Osteocyte (in vitro differentiated cells): ENCODE results near the gene TBC1D5. TPM values are rescaled to one million over a fixed set of nuclear protein-coding genes. Genes with fewer than 3 reads are reported as not detected.

Experiments used
- DNase-seq: peaks from one replicate; pipeline ENCODE4 v3.0.0; 2021; ENCODE audit warnings: mixed read lengths; ENCODE audit not compliant: unreplicated experiment; ENCODE audit errors: extremely low spot score
- H3K27ac Mint-ChIP-seq: one replicate; pipeline ENCODE4 v1.8.0; 2021; ENCODE audit warnings: mild to moderate bottlenecking, mixed read lengths; ENCODE audit not compliant: unreplicated experiment
- H3K27me3 Mint-ChIP-seq: one replicate; pipeline ENCODE4 v1.8.0; 2021; ENCODE audit warnings: mixed read lengths; ENCODE audit not compliant: unreplicated experiment
- H3K36me3 Mint-ChIP-seq: one replicate; pipeline ENCODE4 v1.8.0; 2021; ENCODE audit warnings: mixed read lengths; ENCODE audit not compliant: unreplicated experiment
- H3K4me1 Mint-ChIP-seq: one replicate; pipeline ENCODE4 v1.8.0; 2021; ENCODE audit warnings: mixed read lengths; ENCODE audit not compliant: unreplicated experiment
- H3K4me3 Mint-ChIP-seq: one replicate; pipeline ENCODE4 v1.8.0; 2021; ENCODE audit warnings: mild to moderate bottlenecking, moderate library complexity, mixed read lengths; ENCODE audit not compliant: unreplicated experiment
- H3K9me3 Mint-ChIP-seq: one replicate; pipeline ENCODE4 v1.8.0; 2021; ENCODE audit warnings: mixed read lengths; ENCODE audit not compliant: unreplicated experiment
- CTCF ChIP-seq: fragments of 200-600 bp; sonication (generic); IDR thresholded peaks from 2 replicates; pipeline ENCODE4 v1.5.0; 2021; ENCODE audit warnings: antibody characterized with exemption, mild to moderate bottlenecking, moderate library complexity
- total RNA-seq: library from RNA; stranded (reverse); gene quantifications from 2 replicates; pipeline ENCODE4 v1.2.1, GENCODE V29; 2021

TBC1D5 gene
- total RNA-seq, 1 donor from 2014 or later: 69.2 TPM

- DNase-seq: no peak
- no peak overlapping the region for H3K27ac Mint-ChIP-seq
- TF ChIP-seq CTCF: no peak
Measured at GRCh38 chr3:17580901-17581300, 161.5 kb downstream of the TBC1D5 start.

GRCh38 chr3:17579289-17580031 lies 163.0 kb downstream of the TBC1D5 start:
- no peak overlapping the region for H3K4me3 Mint-ChIP-seq
- no peak for DNase-seq
- H3K9me3 Mint-ChIP-seq: no peaks in the 10 kb centered on the region
- no peak overlapping the region for H3K27ac Mint-ChIP-seq
- no peaks in the 10 kb centered on the region for H3K27me3 Mint-ChIP-seq
- peaks cover 1% of the 10 kb centered on the region for H3K36me3 Mint-ChIP-seq
- H3K4me1 Mint-ChIP-seq: no peaks in the 10 kb centered on the region
- TF ChIP-seq CTCF: no peak

More at GRCh38 chr3:17580901-17581300, 161.5 kb downstream of the TBC1D5 start:
- Mint-ChIP-seq H3K36me3 (peaks cover 1% of the 10 kb centered on the region), H3K9me3 (no peaks in the 10 kb centered on the region), H3K4me3 (no peak overlapping the region), H3K27me3 (no peaks in the 10 kb centered on the region), H3K4me1 (peaks cover 7% of the 10 kb centered on the region)

- no peaks in the 10 kb centered on the region for H3K4me1 Mint-ChIP-seq
- TF ChIP-seq CTCF: no peak
- no peaks in the 10 kb centered on the region for H3K36me3 Mint-ChIP-seq
- H3K9me3 Mint-ChIP-seq: no peaks in the 10 kb centered on the region
- no peak overlapping the region for H3K4me3 Mint-ChIP-seq
- no peak overlapping the region for H3K27ac Mint-ChIP-seq
- DNase-seq: no peak
- H3K27me3 Mint-ChIP-seq: no peaks in the 10 kb centered on the region
Measured at GRCh38 chr3:17577796-17578520, 164.5 kb downstream of the TBC1D5 start.

GRCh38 chr3:17573396-17573795 lies 169.0 kb downstream of the TBC1D5 start:
- Mint-ChIP-seq H3K36me3 (no peaks in the 10 kb centered on the region), H3K27ac (no peak overlapping the region), H3K27me3 (no peaks in the 10 kb centered on the region), H3K4me3 (no peak overlapping the region), H3K9me3 (no peaks in the 10 kb centered on the region), H3K4me1 (no peaks in the 10 kb centered on the region)
- DNase-seq: no peak
- no peak for TF ChIP-seq CTCF

GRCh38 chr3:17571686-17572085 lies 170.7 kb downstream of the TBC1D5 start:
- Mint-ChIP-seq H3K4me1 (no peaks in the 10 kb centered on the region), H3K27ac (no peak overlapping the region), H3K36me3 (no peaks in the 10 kb centered on the region), H3K9me3 (no peaks in the 10 kb centered on the region), H3K4me3 (no peak overlapping the region), H3K27me3 (no peaks in the 10 kb centered on the region)
- TF ChIP-seq CTCF: no peak
- DNase-seq: no peak
